ENCODE data around the gene NUDT7.

NUDT7 gene

DNA sequence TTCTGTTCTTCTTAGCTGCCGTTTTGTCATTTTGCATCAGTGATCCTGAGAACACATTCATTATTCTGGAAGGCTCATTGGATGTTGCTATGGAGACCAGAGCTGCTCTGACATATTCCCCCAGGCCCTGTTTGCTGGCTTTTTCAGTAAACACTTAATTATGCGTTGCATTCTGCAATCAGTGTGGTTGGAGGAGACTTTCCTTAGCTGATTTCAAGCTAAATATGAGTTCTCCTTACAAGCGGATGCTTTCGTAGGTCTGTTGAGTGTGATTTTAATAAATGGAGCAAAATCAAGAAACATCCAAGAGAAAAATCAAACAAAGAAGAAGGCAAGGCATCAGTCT is 38.2 kb upstream of the NUDT7 start:
- TF ChIP-seq EZH2phosphoT487 (IDR thresholded peaks at IDR 0.05; ENCODE audit: borderline replicate concordance, low read length) = no peak
- TF ChIP-seq, protein P1, sequence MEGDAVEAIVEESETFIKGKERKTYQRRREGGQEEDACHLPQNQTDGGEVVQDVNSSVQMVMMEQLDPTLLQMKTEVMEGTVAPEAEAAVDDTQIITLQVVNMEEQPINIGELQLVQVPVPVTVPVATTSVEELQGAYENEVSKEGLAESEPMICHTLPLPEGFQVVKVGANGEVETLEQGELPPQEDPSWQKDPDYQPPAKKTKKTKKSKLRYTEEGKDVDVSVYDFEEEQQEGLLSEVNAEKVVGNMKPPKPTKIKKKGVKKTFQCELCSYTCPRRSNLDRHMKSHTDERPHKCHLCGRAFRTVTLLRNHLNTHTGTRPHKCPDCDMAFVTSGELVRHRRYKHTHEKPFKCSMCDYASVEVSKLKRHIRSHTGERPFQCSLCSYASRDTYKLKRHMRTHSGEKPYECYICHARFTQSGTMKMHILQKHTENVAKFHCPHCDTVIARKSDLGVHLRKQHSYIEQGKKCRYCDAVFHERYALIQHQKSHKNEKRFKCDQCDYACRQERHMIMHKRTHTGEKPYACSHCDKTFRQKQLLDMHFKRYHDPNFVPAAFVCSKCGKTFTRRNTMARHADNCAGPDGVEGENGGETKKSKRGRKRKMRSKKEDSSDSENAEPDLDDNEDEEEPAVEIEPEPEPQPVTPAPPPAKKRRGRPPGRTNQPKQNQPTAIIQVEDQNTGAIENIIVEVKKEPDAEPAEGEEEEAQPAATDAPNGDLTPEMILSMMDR (IDR thresholded peaks at IDR 0.05; ENCODE audit: low read depth, low read length, poor library complexity, severe bottlenecking) = no peak
- no peaks in the 10 kb centered on the region for H3K79me2 ChIP-seq (ENCODE audit: control insufficient read depth, low read length)
- no peaks in the 10 kb centered on the region for H3F3A ChIP-seq (ENCODE audit: control insufficient read depth, insufficient read depth)
- H3K4me3 ChIP-seq (ENCODE audit: low read length) = no peak overlapping the region
- H3K36me3 ChIP-seq (ENCODE audit: control insufficient read depth, low read length) = no peaks in the 10 kb centered on the region
- H3K9me2 ChIP-seq (replicated peaks; ENCODE audit: control insufficient read depth, low read length) = no peaks in the 10 kb centered on the region
- H3K27ac ChIP-seq (ENCODE audit: low read depth, low read length) = no peak overlapping the region
- peaks cover 10% of the 10 kb centered on the region for H3K27me3 ChIP-seq (ENCODE audit: control insufficient read depth, low read length)
- H3K9me3 ChIP-seq (ENCODE audit: control insufficient read depth, insufficient read depth, low read length) = no peaks in the 10 kb centered on the region
- peaks cover 13% of the 10 kb centered on the region for H3K4me1 ChIP-seq (ENCODE audit: control insufficient read depth, low read length)
- H3K4me2 ChIP-seq (ENCODE audit: low read length) = no peak overlapping the region
- H4K20me1 ChIP-seq (ENCODE audit: control insufficient read depth, insufficient read depth, low read depth, low read length) = no peaks in the 10 kb centered on the region

DNA sequence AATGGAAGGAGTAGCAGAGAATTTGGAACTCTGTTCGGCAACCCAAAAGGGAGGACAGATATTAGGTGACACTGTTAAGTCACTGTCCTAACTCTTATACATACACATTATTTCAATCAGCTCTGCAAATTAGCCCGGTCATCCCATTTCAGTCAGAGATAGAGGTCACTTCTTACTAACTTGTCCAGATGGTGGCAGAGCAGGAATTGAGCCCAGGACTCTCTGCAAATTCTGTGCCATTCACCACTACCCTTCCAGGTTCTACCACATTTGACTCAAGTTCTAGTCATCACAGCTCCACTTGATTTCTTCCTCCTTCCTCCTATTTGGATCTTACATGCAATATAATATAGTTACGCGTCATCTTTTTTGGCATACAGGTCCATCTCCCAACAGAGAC is 35.9 kb upstream of the NUDT7 start:
- no peaks in the 10 kb centered on the region for H3F3A ChIP-seq (ENCODE audit: control insufficient read depth, insufficient read depth)
- TF ChIP-seq EZH2phosphoT487 (IDR thresholded peaks at IDR 0.05; ENCODE audit: borderline replicate concordance, low read length) = no peak
- TF ChIP-seq, protein P1 (IDR thresholded peaks at IDR 0.05; ENCODE audit: low read depth, low read length, poor library complexity, severe bottlenecking) = no peak
- no peaks in the 10 kb centered on the region for H3K9me2 ChIP-seq (replicated peaks; ENCODE audit: control insufficient read depth, low read length)
- H3K4me3 ChIP-seq (ENCODE audit: low read length) = no peak overlapping the region
- no peaks in the 10 kb centered on the region for H4K20me1 ChIP-seq (ENCODE audit: control insufficient read depth, insufficient read depth, low read depth, low read length)
- no peak overlapping the region for H3K4me2 ChIP-seq (ENCODE audit: low read length)
- no peaks in the 10 kb centered on the region for H3K9me3 ChIP-seq (ENCODE audit: control insufficient read depth, insufficient read depth, low read length)
- H3K79me2 ChIP-seq (ENCODE audit: control insufficient read depth, low read length) = no peaks in the 10 kb centered on the region
- H3K4me1 ChIP-seq (ENCODE audit: control insufficient read depth, low read length) = no peaks in the 10 kb centered on the region
- H3K27me3 ChIP-seq (ENCODE audit: control insufficient read depth, low read length) = peaks cover 21% of the 10 kb centered on the region
- H3K36me3 ChIP-seq (ENCODE audit: control insufficient read depth, low read length) = no peaks in the 10 kb centered on the region
- no peak overlapping the region for H3K27ac ChIP-seq (ENCODE audit: low read depth, low read length)

DNA sequence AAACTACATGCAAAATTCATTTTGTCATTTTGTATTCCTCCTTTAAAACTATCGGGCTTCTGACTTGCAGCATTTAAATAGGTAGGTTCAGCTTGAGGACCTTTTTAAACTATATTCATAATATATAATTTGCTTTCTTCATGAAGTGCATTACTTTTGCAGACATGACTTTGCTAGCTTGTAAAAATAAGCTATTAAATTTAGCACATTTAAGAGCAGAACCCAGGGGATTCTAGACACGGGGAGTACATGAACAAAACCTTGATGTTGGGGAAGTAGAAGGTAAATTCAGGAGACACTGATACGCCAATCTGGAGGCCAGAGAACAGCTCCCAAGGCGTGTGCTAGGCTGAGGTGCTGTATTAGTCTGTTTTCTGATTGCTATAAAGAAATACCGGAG is 32.3 kb upstream of the NUDT7 start:
- Histone ChIP-seq H3K4me3 (ENCODE audit: low read length) (no peak overlapping the region), H3K27me3 (ENCODE audit: control insufficient read depth, low read length) (peaks cover 23% of the 10 kb centered on the region), H3K4me1 (ENCODE audit: control insufficient read depth, low read length) (no peaks in the 10 kb centered on the region), H3K27ac (ENCODE audit: low read depth, low read length) (no peak overlapping the region), H3K79me2 (ENCODE audit: control insufficient read depth, low read length) (no peaks in the 10 kb centered on the region), H3K9me3 (ENCODE audit: control insufficient read depth, insufficient read depth, low read length) (no peaks in the 10 kb centered on the region), H3K9me2 (replicated peaks; ENCODE audit: control insufficient read depth, low read length) (no peaks in the 10 kb centered on the region), H3F3A (ENCODE audit: control insufficient read depth, insufficient read depth) (no peaks in the 10 kb centered on the region), H4K20me1 (ENCODE audit: control insufficient read depth, insufficient read depth, low read depth, low read length) (no peaks in the 10 kb centered on the region), H3K4me2 (ENCODE audit: low read length) (no peak overlapping the region), H3K36me3 (ENCODE audit: control insufficient read depth, low read length) (no peaks in the 10 kb centered on the region)
- TF ChIP-seq EZH2phosphoT487 (IDR thresholded peaks at IDR 0.05; ENCODE audit: borderline replicate concordance, low read length) = no peak

DNA sequence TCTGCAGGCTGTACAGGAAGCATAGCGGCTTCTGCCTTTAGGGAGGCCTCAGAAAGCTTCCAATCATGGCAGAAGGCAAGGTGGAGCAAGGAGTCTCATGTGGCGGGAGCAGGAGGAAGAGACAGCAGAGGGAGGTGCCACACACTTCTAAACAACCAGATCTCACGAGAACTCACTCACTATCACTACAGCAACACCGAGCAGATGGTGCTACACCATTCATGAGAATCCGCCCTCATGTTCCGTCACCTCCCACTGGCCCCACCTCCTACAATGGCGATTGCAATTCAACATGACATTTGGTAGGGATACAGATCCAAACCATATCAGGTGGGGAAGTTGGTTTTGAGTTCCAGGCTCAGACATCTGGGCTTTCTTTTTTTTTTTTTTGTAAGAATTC is 31.9 kb upstream of the NUDT7 start:
- Histone ChIP-seq H3K27ac (ENCODE audit: low read depth, low read length) (no peak overlapping the region), H3K79me2 (ENCODE audit: control insufficient read depth, low read length) (no peaks in the 10 kb centered on the region), H3K27me3 (ENCODE audit: control insufficient read depth, low read length) (peaks cover 22% of the 10 kb centered on the region), H3K9me2 (replicated peaks; ENCODE audit: control insufficient read depth, low read length) (no peaks in the 10 kb centered on the region), H3K4me1 (ENCODE audit: control insufficient read depth, low read length) (no peaks in the 10 kb centered on the region), H3K4me3 (ENCODE audit: low read length) (no peak overlapping the region), H4K20me1 (ENCODE audit: control insufficient read depth, insufficient read depth, low read depth, low read length) (no peaks in the 10 kb centered on the region), H3K9me3 (ENCODE audit: control insufficient read depth, insufficient read depth, low read length) (no peaks in the 10 kb centered on the region), H3K36me3 (ENCODE audit: control insufficient read depth, low read length) (no peaks in the 10 kb centered on the region), H3K4me2 (ENCODE audit: low read length) (no peak overlapping the region), H3F3A (ENCODE audit: control insufficient read depth, insufficient read depth) (no peaks in the 10 kb centered on the region)
- no peak for TF ChIP-seq EZH2phosphoT487 (IDR thresholded peaks at IDR 0.05; ENCODE audit: borderline replicate concordance, low read length)
- TF ChIP-seq, protein P1 (IDR thresholded peaks at IDR 0.05; ENCODE audit: low read depth, low read length, poor library complexity, severe bottlenecking) = no peak

Measured in DOHH2 (cell line).